Glutamatergic neuron (in vitro differentiated cells): ENCODE results near the gene FEM1B. TPM values are rescaled to one million over a fixed set of nuclear protein-coding genes. Genes with fewer than 3 reads are reported as not detected.

ENCODE experiments used
- DNase-seq: peaks from one replicate; pipeline ENCODE4 v3.0.0; 2022
- H3K27ac Mint-ChIP-seq: one replicate; pipeline ENCODE4 v1.8.0; 2020; ENCODE audit warnings: mild to moderate bottlenecking, mixed read lengths, inconsistent platforms; ENCODE audit not compliant: unreplicated experiment
- H3K27me3 Mint-ChIP-seq: one replicate; pipeline ENCODE4 v1.8.0; 2020; ENCODE audit warnings: mild to moderate bottlenecking, moderate library complexity, mixed read lengths, inconsistent platforms; ENCODE audit not compliant: unreplicated experiment
- H3K36me3 Mint-ChIP-seq: one replicate; pipeline ENCODE4 v1.8.0; 2020; ENCODE audit warnings: mild to moderate bottlenecking, mixed read lengths, inconsistent platforms; ENCODE audit not compliant: unreplicated experiment
- H3K4me1 Mint-ChIP-seq: one replicate; pipeline ENCODE4 v1.8.0; 2020; ENCODE audit warnings: mild to moderate bottlenecking, low read depth, mixed read lengths, inconsistent platforms; ENCODE audit not compliant: unreplicated experiment
- H3K4me3 Mint-ChIP-seq: one replicate; pipeline ENCODE4 v1.8.0; 2020; ENCODE audit warnings: mild to moderate bottlenecking, mixed read lengths, inconsistent platforms; ENCODE audit not compliant: unreplicated experiment
- H3K9me3 Mint-ChIP-seq: one replicate; pipeline ENCODE4 v1.8.0; 2020; ENCODE audit warnings: mild to moderate bottlenecking, moderate library complexity, mixed read lengths, inconsistent platforms; ENCODE audit not compliant: unreplicated experiment
- CTCF ChIP-seq: fragments of 200-600 bp; sonication (generic); IDR thresholded peaks from one replicate; pipeline ENCODE4 v1.5.0; 2021; ENCODE audit not compliant: partially characterized antibody, unreplicated experiment
- total RNA-seq: library from RNA; stranded (reverse); fragmentation: NEBNext Ultra II Directional; extraction: Animal tissue kit (Norgen Biotek cat#: 25700); gene quantifications from one replicate; pipeline ENCODE4 v1.2.1, GENCODE V29; 2021; ENCODE audit not compliant: unreplicated experiment

The FEM1B gene
- total RNA-seq, 1 donor from 2014 or later, result 69.6 TPM

- H3K27me3 Mint-ChIP-seq, result no peaks in the 10 kb centered on the region
- no peaks in the 10 kb centered on the region for H3K4me1 Mint-ChIP-seq
- H3K4me3 Mint-ChIP-seq, result no peak overlapping the region
- no peaks in the 10 kb centered on the region for H3K36me3 Mint-ChIP-seq
- no peak overlapping the region for H3K27ac Mint-ChIP-seq
- H3K9me3 Mint-ChIP-seq, result no peaks in the 10 kb centered on the region
- no peak for DNase-seq
- TF ChIP-seq CTCF, result no peak
Observed at GRCh38 chr15:68265081-68265480, 12.5 kb upstream of the FEM1B start.

- DNase-seq, result no peak
- Mint-ChIP-seq H3K36me3 (no peaks in the 10 kb centered on the region), H3K9me3 (no peaks in the 10 kb centered on the region), H3K4me1 (no peaks in the 10 kb centered on the region), H3K27ac (no peak overlapping the region), H3K4me3 (no peak overlapping the region), H3K27me3 (no peaks in the 10 kb centered on the region)
- TF ChIP-seq CTCF, result no peak
Observed at GRCh38 chr15:68265674-68266073, 11.9 kb upstream of the FEM1B start.

GRCh38 chr15:68268405-68268804 lies 9.1 kb upstream of the FEM1B start:
- peaks cover 4% of the 10 kb centered on the region for H3K36me3 Mint-ChIP-seq
- no peaks in the 10 kb centered on the region for H3K9me3 Mint-ChIP-seq
- peaks cover 3% of the 10 kb centered on the region for H3K27me3 Mint-ChIP-seq
- H3K4me3 Mint-ChIP-seq, result no peak overlapping the region
- no peak for TF ChIP-seq CTCF
- H3K27ac Mint-ChIP-seq, result no peak overlapping the region
- no peak for DNase-seq
- H3K4me1 Mint-ChIP-seq, result peaks cover 5% of the 10 kb centered on the region

- H3K27ac Mint-ChIP-seq, result no peak overlapping the region
- peaks cover 13% of the 10 kb centered on the region for H3K4me1 Mint-ChIP-seq
- H3K36me3 Mint-ChIP-seq, result peaks cover 5% of the 10 kb centered on the region
- peaks cover 6% of the 10 kb centered on the region for H3K27me3 Mint-ChIP-seq
- H3K4me3 Mint-ChIP-seq, result peak overlapping the region; percentile 6
- peaks cover 4% of the 10 kb centered on the region for H3K9me3 Mint-ChIP-seq
- TF ChIP-seq CTCF, result no peak
- DNase-seq, result no peak
Observed at GRCh38 chr15:68271854-68272471, 5.6 kb upstream of the FEM1B start.

- TF ChIP-seq CTCF, result no peak
- Mint-ChIP-seq H3K27ac (no peak overlapping the region), H3K4me3 (no peak overlapping the region), H3K27me3 (peaks cover 9% of the 10 kb centered on the region), H3K4me1 (peaks cover 15% of the 10 kb centered on the region), H3K36me3 (peaks cover 5% of the 10 kb centered on the region), H3K9me3 (peaks cover 8% of the 10 kb centered on the region)
- DNase-seq, result no peak
Observed at GRCh38 chr15:68272721-68273271, 4.7 kb upstream of the FEM1B start.
